ENCODE data around the gene ELAPOR2.
"Not testable (repeated sequence)": the region's sequence is repeated elsewhere in the genome, so short reads cannot be mapped to it uniquely, and the experiment has no call there.

Gene ELAPOR2, protein sequence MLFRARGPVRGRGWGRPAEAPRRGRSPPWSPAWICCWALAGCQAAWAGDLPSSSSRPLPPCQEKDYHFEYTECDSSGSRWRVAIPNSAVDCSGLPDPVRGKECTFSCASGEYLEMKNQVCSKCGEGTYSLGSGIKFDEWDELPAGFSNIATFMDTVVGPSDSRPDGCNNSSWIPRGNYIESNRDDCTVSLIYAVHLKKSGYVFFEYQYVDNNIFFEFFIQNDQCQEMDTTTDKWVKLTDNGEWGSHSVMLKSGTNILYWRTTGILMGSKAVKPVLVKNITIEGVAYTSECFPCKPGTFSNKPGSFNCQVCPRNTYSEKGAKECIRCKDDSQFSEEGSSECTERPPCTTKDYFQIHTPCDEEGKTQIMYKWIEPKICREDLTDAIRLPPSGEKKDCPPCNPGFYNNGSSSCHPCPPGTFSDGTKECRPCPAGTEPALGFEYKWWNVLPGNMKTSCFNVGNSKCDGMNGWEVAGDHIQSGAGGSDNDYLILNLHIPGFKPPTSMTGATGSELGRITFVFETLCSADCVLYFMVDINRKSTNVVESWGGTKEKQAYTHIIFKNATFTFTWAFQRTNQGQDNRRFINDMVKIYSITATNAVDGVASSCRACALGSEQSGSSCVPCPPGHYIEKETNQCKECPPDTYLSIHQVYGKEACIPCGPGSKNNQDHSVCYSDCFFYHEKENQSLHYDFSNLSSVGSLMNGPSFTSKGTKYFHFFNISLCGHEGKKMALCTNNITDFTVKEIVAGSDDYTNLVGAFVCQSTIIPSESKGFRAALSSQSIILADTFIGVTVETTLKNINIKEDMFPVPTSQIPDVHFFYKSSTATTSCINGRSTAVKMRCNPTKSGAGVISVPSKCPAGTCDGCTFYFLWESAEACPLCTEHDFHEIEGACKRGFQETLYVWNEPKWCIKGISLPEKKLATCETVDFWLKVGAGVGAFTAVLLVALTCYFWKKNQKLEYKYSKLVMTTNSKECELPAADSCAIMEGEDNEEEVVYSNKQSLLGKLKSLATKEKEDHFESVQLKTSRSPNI

DNA sequence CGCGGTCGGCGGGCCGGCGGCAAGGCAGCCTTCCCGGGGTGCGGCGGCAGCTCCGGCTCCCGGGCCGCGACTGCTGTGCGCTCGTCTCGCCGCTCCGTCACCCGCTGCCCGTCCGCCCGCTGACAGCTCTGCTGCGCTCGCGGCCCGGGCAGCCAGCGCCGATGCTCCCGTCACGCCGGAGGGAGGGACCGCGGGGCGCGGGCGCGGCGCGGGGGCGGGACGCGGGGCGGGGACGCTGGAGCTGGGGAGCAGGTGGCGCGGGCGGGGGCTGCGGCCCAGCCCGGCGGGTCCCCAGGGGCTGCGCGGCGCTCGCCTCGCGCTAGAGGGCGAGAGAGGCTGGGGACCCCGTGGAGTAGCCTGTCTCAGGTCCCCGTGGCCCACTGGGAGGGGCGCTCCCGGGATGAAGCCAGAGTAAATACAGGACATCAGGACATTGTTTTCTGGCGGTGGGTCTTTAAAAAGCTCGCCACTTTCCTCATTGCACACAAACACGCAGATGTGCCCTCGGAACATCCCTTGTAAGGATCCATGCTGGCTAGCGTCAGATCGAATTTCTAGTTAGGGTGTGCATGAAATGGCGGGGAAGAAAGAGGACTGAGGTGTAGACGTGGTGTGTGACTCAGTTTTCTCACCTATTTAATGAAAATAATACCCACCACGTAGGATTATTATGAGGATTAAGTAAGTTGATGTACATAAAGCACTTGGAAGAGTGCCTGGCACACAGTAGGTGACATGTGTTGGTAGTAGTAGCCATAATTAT lies at the start of gene ELAPOR2:
ELAPOR2 (minus strand) TSS at position 130 of the 763 bp plus-strand sequence. CDS start 141 bp downstream, outside the sequence.
- peak; percentile 32 to 65 for DNase-seq (ENCODE audit: low read depth in 2 of 2, low spot score in 1 of 2)

DNA sequence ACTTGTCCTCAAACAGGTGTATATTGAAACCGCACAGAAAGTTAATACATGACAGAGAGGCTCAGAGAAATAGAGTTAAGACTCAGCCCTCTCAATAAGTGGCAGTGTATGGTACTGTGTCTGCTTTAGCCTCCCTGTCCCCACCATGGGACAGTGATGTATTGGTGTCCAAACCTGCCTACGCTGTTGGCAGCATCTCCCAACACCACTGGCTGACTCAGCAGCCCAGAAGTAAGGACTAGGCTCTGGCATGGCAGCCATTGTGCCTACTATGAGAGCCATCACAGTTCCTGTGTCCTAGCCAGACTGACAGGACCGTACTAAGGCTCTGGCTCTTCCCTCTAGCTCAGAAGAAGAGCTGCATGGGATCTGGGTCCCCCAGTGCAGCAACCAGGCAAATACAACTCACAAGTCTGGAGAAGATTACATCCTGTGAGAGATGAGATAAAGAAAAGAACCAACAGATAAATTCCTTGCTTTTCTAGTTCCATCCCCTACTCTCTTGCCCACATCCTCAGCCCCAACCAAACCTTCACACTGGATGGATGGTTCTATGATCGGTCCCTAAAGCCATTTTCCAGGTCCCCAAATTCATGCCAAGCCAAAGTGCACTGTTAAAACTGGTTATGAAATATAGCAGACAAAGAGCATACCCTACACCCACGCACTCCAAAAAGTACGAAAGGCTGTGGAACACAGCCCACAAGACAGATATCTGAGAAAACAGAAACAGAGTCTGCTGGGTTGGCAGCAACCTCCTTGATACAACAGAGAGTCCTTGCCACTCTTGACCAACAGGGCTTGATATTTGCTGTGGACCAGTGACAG lies 48.7 kb upstream of the ELAPOR2 start:
- DNase-seq (ENCODE audit: low read depth in 2 of 2, low spot score in 1 of 2) = no peak

DNA sequence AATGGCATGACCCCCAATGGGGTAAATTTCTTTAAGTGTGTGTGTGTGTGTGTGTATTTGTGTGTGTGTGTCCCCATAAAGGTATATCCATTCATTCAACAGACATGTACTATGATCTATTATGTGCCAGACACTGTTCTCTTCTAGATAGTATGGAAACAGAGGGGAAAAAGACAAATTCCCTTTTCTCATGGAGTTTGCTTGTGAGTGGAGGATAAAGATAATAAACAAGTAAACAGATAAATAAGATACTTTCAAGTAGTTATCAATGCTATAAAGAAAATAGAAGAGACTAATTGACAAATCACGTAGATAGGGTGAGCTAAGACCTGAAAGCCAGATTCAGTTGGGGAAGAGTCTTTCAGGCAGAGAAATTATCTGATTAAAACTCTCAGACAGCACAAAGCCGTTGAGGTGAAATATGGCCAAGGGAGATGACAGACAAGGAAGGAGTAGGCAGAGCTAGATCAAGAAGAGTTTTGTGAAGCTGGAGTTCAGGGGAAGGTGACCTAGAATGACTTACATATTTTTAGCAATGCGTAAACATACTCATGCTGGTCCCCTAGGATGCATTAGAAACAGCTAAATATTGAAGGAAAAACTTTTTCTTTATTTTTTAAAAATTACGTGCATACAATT lies 47.6 kb upstream of the ELAPOR2 start:
- no peak for DNase-seq (ENCODE audit: low read depth in 2 of 2, low spot score in 1 of 2)

DNA sequence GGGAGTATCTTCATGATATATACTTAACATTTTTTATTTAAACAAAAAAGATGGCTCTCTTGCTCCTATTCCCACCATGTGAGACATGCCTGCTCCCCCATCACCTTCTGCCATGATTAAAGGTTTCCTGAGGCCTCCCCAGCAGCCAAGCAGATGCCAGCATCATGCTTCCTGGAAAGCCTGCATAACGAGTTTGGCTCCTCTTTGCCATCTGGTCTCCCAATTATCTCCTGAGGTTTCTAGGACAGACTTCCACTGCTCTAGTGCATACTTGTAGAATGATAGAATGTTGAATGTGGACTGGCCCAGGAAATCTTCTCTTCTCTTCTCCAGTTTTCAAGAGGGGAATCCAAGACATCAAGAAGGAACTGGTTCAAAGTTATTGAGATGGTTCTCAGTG lies 45.9 kb upstream of the ELAPOR2 start:
- no peak for DNase-seq (ENCODE audit: low read depth in 2 of 2, low spot score in 1 of 2)

DNA sequence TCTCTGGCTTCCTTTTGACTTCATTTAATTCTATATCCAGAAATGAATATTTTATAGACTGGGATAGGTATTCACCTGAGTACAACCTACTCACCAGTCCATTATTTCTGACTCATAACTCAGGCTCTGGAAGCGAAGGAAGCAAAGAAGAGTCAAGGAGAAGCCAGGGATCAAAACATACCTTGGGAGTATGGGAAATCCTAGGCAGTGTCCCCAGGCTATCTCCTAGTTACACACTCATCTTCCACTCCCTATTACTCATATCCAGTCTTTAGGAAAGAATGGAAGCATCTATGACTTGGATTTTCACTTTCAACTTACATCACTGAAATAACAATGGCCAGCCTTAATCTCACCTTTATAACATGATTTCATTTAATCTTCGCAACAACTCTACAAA lies 40.9 kb upstream of the ELAPOR2 start:
- no peak for DNase-seq (ENCODE audit: low read depth in 2 of 2, low spot score in 1 of 2)

DNA sequence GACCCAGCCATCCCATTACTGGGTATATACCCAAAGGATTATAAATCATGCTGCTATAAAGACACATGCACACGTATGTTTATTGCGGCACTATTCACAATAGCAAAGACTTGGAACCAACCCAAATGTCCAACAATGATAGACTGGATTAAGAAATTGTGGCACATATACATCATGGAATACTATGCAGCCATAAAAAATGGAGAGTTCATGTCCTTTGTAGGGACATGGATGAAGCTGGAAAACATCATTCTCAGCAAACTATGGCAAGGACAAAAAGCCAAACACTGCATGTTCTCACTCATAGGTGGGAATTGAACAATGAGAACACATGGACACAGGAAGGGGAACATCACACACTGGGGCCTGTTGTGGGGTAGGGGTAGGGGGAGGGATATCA lies 37.9 kb upstream of the ELAPOR2 start:
- not testable (repeated sequence) for DNase-seq (ENCODE audit: low read depth in 2 of 2, low spot score in 1 of 2)

DNA sequence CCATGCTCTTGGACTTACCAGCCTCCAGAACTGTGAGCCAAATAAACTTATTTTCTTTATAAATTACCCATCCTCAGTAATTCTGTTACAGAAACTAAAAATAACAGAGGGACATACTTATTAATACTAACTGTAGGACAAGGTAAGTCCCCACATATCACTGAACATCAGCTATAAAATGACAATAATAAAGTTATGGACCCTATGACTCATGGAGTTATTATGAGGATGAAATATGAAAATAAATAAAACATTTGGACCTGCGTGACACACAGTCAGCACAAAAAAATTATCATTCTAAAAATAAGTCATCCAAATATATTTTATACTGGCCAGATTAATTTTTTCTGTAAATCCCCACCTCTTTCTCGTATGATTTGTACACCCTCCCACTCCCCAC lies 34.9 kb upstream of the ELAPOR2 start:
- DNase-seq (ENCODE audit: low read depth in 2 of 2, low spot score in 1 of 2) = no peak

DNA sequence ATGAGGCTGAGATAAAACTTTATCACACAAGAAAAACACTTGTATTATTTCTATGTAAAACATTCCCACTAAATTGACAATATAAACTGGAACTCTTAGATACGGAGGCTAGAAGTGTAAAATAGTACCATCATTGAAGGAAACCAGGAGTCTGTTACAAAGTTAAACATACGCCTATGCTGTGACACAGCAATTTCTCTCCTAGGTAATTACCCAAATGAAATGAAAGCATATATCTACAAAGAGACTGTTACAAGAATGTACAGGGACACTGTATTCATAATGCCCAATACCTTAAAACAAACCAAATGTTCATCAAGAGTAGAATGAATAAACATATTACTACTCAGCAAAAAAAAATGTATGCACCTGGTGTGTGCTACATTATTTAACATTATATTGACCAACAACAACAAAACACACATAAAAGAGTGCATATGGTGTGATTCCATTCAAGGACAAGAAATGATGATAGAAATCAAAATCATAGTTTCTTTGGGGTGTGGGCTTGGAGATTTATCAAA lies 33.2 kb upstream of the ELAPOR2 start:
- DNase-seq (ENCODE audit: low read depth in 2 of 2, low spot score in 1 of 2) = no peak

DNA sequence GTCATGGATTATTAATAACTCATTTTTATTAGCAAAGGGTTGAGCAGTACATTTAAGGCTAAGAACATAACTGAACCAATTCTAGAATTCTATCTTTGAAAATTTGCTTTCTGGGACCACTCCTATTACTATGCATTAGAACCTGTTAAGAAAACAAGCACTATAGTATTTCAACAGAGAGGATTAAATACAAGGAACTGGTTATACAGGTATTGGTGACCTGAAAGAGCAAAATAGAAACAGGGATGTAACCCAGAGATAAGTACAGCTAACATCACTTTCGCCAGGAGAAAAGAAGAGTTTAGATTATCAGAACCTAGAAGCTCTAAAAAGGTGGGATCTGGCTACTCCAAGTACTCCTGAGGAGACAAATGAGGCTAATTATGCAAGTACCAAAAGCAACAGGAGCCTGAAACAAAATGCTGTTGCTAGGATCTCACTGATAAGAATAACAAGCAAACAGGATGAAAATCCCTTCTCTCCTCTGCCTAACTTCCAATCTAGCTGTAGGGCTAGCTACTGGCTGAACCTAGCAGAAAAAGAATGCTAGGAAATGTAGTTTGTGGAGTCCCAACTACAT lies 32.1 kb upstream of the ELAPOR2 start:
- DNase-seq (ENCODE audit: low read depth in 2 of 2, low spot score in 1 of 2) = no peak

DNA sequence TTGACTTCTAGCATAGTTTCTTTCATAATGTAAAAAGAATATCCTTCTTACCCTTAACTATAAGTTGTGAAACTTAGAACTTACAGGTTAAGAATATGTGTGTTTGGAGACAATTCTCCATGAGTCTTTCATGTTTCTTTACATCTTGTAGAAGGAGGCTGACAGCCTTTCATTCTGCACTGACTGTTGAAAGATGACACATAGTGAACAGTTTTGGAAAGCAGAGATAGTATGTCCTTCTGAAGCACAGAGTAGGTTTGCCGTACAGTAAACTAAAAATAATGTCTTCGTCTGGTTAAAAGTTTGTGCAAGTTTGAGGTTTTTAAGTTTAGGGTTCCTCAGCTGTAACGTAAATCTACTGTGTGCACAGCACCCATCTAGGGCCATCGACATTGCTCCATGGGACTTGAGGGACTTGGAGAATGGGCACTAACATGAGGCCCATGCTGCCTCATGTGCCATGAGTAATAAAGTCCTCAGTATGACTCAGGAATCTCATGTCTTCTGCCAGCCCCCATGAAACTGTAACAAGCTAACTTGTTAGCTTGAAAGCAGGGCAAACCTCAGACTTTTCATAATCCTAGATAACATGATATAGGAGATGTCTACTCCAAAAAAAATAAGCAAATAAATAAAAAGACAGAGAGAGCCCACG lies 24.5 kb upstream of the ELAPOR2 start:
- DNase-seq (ENCODE audit: low read depth in 2 of 2, low spot score in 1 of 2) = no peak

DNA sequence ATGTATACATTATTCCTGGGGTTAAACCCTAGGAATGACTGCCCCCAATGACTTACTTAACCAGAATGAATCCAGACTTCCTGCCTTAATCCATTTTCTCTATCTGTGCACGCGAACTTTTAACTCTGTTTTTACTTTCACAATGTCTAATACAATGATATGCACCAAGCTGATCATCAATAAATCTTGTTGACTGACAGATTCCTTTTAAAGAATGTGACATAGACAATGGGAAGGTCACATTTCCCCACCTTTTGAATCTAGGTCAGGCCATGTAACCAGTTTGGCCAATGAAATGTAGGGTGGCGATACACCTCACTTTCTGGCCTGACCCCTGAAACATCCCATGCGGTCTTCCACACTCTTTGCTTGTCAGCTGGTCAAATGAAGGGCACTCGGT lies 23.2 kb upstream of the ELAPOR2 start:
- no peak for DNase-seq (ENCODE audit: low read depth in 2 of 2, low spot score in 1 of 2)

DNA sequence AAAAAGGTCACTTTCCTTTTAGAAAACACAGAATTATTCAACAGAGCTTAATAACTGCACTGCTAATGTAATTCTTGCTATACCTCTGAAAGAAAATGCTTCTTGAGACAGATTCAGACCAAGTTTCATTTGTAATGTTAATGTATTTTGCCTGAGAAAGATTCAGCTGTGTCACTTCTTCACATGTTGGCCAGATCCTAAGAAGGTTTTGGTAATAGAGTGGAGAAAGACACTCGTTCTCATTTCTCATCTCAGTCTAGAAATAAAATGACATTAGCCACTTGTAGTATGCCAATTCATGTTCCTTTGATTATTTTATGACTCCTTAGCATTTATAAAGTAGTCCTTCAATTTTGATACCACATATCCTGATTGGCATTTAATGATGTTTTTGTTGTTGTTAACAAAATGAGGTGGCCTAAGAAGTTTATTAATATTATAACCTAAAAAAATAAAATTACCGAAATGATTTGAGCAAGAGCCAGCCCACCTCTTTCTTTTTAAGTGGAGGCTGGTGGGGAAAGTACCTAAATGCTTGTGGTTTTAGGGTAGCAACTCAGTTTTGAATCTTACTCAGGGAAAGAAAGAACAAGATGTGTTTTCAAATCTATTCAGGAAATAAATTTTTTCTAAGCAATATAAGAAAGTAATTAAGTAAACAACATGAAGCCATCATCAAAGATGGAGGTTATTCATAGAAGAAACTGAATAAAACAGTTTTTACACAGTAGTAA lies 16.4 kb upstream of the ELAPOR2 start:
- no peak for DNase-seq (ENCODE audit: low read depth in 2 of 2, low spot score in 1 of 2)

DNA sequence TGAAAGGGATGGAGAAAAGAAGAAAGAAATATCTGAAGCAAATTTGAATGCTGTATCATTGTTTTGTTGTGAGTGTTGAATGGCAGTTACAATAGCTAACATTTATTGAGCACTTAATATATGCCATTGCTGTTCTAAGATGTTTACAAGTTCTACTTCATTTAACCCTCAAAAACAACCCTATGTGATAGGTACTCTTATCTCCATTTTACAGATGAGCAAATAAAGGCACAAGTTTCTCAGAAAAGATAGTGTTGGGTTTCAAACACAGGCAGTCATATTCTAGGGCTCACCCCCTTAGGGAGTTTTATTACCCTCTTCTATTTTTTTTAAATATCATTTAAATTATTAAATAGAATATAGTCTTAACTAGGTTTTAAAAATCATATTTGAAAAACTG lies 8.3 kb upstream of the ELAPOR2 start:
- DNase-seq (ENCODE audit: low read depth in 2 of 2, low spot score in 1 of 2) = no peak

DNA sequence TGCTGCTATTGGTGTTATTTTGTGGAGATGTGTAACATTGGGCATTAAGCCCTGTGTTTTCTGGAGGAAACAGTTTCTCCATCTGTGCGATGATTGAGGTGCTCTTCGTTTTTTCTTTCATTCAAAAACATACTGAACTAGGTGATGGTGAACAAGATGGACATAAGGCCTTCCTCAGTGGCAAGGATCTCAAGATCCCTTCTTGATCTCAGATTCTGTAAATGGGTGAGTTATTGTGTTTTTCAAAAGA lies 759 bp upstream of the ELAPOR2 start:
- DNase-seq (ENCODE audit: low read depth in 2 of 2, low spot score in 1 of 2) = no peak

DNA sequence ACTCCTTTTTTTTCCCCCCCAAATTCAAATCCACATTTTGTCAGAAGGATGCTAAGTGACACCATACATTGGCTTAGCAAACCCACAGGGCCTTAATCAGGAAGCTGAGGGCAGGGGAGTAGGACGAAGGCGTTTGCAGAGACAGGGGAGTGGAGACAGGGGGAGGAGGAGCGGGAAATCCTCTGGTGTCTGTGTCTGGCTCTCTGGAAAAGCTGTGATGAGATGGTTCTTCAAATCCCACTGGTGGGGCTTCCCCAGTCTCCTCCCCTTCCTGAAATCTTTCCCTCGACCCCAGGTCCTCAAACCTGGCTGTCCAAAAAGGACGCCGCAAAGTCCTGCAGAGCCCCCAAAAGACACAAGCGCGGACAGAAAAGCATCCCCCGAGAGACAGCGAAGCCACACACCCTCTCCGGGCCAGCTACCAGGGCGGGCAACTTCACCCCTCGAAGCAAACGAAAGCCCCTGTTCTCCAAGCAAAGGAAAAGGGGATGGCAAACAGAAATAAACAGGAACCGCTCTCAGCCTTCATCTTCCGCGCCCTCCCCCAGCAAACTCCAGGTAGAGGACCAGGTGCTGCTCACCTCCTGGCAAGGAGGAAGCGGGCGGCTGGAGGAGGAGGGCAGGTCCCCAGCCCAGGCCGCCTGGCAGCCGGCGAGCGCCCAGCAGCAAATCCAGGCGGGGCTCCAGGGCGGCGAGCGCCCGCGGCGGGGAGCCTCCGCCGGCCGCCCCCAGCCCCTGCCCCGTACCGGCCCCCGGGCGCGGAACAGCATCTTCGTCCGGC lies 520 bp downstream of the ELAPOR2 start:
- DNase-seq (ENCODE audit: low read depth in 2 of 2, low spot score in 1 of 2) = no peak

DNA sequence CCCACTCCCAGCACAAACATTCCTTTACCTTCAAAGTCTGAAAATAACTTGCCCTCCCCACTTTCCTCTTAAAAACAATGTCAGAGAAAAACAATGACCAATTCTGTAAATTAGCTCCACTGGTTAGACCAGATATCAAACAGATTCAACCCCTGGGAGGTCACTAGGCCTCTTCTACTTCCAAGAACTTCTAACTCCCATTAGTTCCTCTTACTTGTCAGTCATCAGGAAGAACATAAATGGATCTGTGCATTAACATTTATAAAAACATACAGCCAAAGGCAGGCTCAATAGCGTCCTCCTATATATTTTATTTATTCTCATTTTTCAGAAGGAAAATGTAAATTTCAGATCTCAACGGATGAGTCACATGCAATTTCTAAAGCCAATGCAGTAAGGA lies 2.2 kb downstream of the ELAPOR2 start:
- no peak for DNase-seq (ENCODE audit: low read depth in 2 of 2, low spot score in 1 of 2)

DNA sequence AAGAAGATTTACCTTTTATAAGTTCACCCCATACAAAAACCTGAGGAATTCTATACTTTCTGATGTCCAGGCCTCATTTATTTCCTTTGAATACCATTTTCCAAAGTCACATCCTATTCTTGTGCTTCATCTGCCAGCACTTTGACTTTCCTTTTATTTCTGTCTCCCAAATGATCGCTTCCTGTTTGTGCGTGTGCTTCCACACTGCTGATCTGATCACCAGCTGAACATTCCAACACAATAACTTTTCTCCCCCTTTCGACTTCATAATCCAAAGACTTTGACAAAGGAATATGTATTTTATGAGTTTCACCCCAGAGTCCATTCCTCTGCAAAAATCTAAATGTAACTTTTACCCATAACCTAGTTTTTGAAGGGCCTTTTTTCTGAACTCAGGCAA lies 3.1 kb downstream of the ELAPOR2 start:
- no peak for DNase-seq (ENCODE audit: low read depth in 2 of 2, low spot score in 1 of 2)

DNA sequence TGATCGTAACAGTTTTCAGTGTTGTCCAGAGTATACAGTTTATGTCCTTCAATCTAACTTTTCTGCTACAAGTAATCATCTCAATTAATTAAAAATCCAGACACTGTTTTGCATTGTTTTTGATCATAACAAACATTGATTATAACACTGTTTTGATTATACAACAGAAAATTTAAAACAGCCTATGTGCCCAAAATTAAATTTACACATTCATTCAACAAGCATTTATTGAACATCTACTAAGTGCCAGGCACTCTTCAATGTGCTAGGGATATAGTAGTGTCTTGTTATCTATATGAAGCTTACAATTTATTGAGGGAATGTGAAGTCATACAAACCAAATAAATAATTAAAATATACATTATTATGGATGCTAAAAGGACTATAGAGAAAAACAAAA lies 10.6 kb downstream of the ELAPOR2 start:
- no peak for DNase-seq (ENCODE audit: low read depth in 2 of 2, low spot score in 1 of 2)

Data from stimulated activated CD8-positive, alpha-beta memory T cell treated with anti-CD3 and anti-CD28 coated beads, Interleukin-4, amount 100 ng/mL, for 1 hour (primary cell).